ENCODE measurements around the gene VN1R4. TPM values are rescaled to one million over a fixed set of nuclear protein-coding genes. Genes with fewer than 3 reads are reported as not detected.
"Not testable (repeated sequence)": the region's sequence is repeated elsewhere in the genome, so short reads cannot be mapped to it uniquely, and the experiment has no call there.

The VN1R4 gene
- not detected for total RNA-seq

GRCh38 chr19:53267623-53268022, at the start of gene VN1R4:
TSS of gene VN1R4 (minus strand) at chr19:53267723. CDS start at chr19:53267665, 58 bp downstream.
- H3K4me3 ChIP-seq; H3K9me3 ChIP-seq; H3K4me1 ChIP-seq; H3K27me3 ChIP-seq; H3K36me3 ChIP-seq; DNase-seq (ENCODE audit: low spot score); H3K27ac ChIP-seq: not testable (repeated sequence)

- Histone ChIP-seq H3K27me3 (no peaks in the 10 kb centered on the region), H3K27ac (no peak overlapping the region), H3K4me3 (no peak overlapping the region), H3K9me3 (no peaks in the 10 kb centered on the region), H3K36me3 (no peaks in the 10 kb centered on the region), H3K4me1 (no peaks in the 10 kb centered on the region)
- TF ChIP-seq, protein P1, sequence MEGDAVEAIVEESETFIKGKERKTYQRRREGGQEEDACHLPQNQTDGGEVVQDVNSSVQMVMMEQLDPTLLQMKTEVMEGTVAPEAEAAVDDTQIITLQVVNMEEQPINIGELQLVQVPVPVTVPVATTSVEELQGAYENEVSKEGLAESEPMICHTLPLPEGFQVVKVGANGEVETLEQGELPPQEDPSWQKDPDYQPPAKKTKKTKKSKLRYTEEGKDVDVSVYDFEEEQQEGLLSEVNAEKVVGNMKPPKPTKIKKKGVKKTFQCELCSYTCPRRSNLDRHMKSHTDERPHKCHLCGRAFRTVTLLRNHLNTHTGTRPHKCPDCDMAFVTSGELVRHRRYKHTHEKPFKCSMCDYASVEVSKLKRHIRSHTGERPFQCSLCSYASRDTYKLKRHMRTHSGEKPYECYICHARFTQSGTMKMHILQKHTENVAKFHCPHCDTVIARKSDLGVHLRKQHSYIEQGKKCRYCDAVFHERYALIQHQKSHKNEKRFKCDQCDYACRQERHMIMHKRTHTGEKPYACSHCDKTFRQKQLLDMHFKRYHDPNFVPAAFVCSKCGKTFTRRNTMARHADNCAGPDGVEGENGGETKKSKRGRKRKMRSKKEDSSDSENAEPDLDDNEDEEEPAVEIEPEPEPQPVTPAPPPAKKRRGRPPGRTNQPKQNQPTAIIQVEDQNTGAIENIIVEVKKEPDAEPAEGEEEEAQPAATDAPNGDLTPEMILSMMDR (IDR thresholded peaks at IDR 0.05) = no peak
- DNase-seq (ENCODE audit: low spot score) = no peak
Observed at GRCh38 chr19:53311897-53312296, 44.4 kb upstream of the VN1R4 start.

DNA sequence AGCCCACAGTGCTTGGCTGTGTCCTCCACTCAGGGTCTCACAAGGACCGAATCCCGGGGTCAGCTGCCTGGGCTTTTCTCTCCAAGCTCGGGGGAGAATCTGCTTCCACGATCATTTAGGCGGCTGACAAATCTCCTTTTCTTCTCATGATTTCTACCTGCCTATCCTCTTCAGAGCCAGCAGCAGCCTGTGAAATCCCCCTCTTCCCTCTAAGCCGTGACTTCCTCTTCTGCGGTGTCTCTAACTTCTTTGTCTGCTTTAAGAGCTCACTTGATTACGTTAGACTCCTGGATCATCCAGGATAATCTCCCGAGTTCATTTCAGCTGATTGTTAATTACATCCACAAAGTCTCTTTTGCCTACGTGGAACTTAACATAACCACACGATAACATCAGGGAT, 43.5 kb upstream of the VN1R4 start:
- Histone ChIP-seq H3K27me3 (no peaks in the 10 kb centered on the region), H3K36me3 (no peaks in the 10 kb centered on the region), H3K4me1 (no peaks in the 10 kb centered on the region), H3K9me3 (no peaks in the 10 kb centered on the region), H3K27ac (no peak overlapping the region), H3K4me3 (no peak overlapping the region)
- no peak for DNase-seq (ENCODE audit: low spot score)
- TF ChIP-seq, protein P1 (IDR thresholded peaks at IDR 0.05) = no peak

DNA sequence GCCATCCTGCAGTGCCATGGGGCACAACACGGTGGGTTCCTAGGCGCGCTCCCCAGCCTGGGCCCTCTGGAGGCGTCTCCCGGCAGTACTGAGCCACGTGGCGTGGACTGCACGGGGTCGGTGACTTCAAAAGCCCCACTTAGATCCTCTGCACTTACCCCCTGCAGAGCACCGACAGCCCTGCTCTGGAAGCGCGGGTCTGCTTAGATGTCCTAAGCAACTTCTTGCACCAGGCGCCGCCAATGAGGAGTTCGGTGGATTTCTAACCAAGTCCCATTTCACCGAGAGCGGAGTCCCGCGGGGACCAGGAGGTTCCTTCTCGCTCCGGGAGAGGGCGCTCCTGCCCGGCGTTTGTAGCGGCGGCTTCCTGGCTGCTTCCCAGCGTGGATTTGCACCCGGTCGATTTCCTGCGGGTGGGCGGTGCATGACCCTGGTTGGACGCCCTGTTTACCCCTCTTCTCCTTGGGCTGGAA, 40.9 kb upstream of the VN1R4 start:
- no peak overlapping the region for H3K27ac ChIP-seq
- H3K36me3 ChIP-seq = no peaks in the 10 kb centered on the region
- TF ChIP-seq, protein P1 (IDR thresholded peaks at IDR 0.05) = peak; percentile 15 to 57
- no peaks in the 10 kb centered on the region for H3K4me1 ChIP-seq
- H3K27me3 ChIP-seq = no peaks in the 10 kb centered on the region
- H3K4me3 ChIP-seq = no peak overlapping the region
- no peak for DNase-seq (ENCODE audit: low spot score)
- no peaks in the 10 kb centered on the region for H3K9me3 ChIP-seq

GRCh38 chr19:53301341-53301740, 33.8 kb upstream of the VN1R4 start:
- H3K27me3 ChIP-seq; H3K36me3 ChIP-seq; H3K4me3 ChIP-seq; H3K4me1 ChIP-seq; H3K27ac ChIP-seq; DNase-seq (ENCODE audit: low spot score); H3K9me3 ChIP-seq: not testable (repeated sequence)

- TF ChIP-seq, protein P1 (IDR thresholded peaks at IDR 0.05) = no peak
- H3K4me3 ChIP-seq = no peak overlapping the region
- no peaks in the 10 kb centered on the region for H3K36me3 ChIP-seq
- H3K4me1 ChIP-seq = no peaks in the 10 kb centered on the region
- H3K27me3 ChIP-seq = no peaks in the 10 kb centered on the region
- peaks cover 7 to 30% of the 10 kb centered on the region in 2 donors for H3K9me3 ChIP-seq
- no peak overlapping the region for H3K27ac ChIP-seq
- DNase-seq (ENCODE audit: low spot score) = no peak
Observed at GRCh38 chr19:53294786-53295441, 27.4 kb upstream of the VN1R4 start.

Data from right atrium auricular region (tissue), 2 donors.